PFSK-1 (cell line): Measurements from ENCODE around the gene LAMB1.

Experiments used
- POLR2AphosphoS5 ChIP-seq: IDR thresholded peaks from 2 replicates; pipeline ENCODE4 v1.6.1; 2012; ENCODE audit warnings: low read depth, mild to moderate bottlenecking, control low read depth, low read length, moderate library complexity
- REST ChIP-seq, 2 experiments: IDR thresholded peaks; 2 replicates each; pipeline versions ENCODE4 v1.6.1 to v1.8.0; 2011 to 2012; ENCODE audit warnings: low read depth in 2 of 2, low read length in 2 of 2, control low read depth in 1 of 2, inconsistent platforms in 1 of 2, mild to moderate bottlenecking in 1 of 2, moderate library complexity in 1 of 2; ENCODE audit not compliant: insufficient read depth in 1 of 2

- TF ChIP-seq POLR2AphosphoS5: no peak
- TF ChIP-seq REST (IDR thresholded peaks at IDR 0.05; ENCODE audit: insufficient read depth in 1 of 2, low read depth in 2 of 2, low read length in 2 of 2): no peak
Measured at GRCh38 chr7:107953924-107954303, 49.0 kb downstream of the LAMB1 start.
